ENCODE measurements around the gene FAM78A.

Gene FAM78A

GRCh38 chr9:131276094-131276888, at the start of gene FAM78A:
Gene FAM78A, minus strand, starts transcription at chr9:131276510. Its CDS starts 331 bp downstream, at chr9:131276179.
- DNase-seq, result peak; percentile 66

DNA sequence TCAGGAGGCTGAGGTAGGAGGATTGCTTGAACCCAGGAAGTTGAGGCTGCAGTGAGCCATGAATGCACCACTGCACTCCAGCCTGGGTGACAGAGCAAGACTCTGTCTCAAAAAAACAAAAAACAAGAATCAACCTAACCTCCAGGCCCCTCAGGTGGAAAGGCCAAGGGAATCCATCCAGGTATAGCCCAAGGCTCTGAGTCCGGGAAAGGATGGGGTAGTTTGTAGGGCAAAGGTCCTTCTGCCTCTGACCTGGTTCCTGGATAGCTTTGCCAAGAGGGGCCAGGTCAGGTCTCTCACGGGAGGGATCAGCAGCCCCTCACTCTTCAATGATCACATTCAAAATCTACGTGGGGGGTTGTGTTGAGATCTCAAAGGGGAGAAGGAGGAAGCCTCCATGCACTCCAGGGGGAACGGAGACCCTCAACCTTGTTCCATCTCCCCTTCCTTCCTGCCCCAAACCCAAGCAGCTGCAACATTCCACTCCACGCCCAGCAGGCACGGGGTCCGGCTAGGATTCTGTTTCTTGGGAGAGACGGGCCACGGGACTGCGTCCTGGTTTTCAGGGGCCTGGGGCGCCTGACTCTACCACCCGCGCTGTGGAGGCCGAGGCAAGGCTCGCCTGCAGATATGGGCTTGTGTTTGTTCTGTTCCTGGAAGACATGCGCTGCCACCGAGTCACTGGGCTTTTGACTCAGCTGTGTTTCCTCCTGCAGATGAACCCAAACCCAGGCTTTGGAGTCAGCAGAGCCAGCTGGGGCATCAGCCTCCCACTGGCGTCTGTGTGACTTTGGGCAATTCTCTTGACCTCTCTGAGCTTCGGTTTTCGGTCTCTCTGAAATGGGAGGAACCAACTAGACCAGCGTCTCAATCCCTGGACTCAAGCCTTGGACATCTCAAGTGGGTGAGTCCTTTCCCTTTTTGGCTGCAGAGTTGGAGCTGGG, 48.7 kb upstream of the FAM78A start:
- DNase-seq, result no peak

DNA sequence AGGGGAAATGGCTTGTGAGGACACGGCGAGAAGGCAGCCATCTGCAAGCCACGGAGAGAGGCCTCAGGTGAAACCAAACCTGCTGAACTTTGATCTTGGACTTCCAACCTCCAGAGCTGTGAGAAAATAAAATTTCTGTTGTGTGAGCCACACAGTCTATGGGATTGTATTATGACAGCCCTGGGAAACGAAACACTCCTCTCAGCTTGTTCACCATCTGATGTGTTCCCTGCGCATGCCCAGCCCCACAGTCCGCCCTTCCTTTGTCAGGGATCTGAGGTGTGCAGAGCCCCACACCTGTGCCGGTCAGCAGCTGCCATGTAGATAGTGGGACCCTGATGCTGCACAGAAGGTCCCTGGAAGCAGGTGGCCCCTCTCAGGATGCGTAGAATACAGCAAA, 47.3 kb upstream of the FAM78A start:
- no peak for DNase-seq

DNA sequence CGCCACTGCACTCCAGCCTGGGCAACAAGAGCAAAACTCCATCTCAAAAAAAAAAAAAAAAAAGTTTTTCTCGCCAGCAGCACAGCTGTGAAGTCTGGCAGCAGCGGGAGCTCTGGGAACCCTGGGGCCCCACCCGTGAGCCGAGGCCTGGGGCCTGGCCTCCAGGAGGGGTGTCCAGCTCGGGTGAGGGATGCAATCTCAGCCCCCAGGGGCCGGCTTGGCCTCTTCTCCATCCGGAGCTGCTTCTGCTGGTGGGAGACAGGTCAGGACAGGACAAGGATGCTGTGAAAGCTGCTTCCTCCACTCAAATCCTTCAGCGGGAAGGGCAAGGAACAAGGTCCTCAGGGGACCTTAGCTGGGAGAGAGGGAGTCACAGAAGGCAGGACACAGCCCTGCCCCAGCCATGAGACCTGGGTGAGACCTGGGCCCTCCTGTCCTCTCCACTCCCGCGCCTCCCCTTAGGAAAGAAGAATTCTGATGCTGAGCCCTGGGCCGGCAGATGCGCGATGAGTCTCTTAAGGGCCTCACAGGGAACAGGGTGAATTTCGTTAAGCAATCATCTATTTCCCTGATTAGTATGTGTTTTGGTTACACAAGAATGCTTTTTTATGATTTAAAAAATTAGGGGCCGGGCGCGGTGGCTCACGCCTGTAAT, 43.8 kb upstream of the FAM78A start:
- no peak for DNase-seq

- no peak for DNase-seq
Measured at GRCh38 chr9:131319486-131319885, 43.2 kb upstream of the FAM78A start.

DNA sequence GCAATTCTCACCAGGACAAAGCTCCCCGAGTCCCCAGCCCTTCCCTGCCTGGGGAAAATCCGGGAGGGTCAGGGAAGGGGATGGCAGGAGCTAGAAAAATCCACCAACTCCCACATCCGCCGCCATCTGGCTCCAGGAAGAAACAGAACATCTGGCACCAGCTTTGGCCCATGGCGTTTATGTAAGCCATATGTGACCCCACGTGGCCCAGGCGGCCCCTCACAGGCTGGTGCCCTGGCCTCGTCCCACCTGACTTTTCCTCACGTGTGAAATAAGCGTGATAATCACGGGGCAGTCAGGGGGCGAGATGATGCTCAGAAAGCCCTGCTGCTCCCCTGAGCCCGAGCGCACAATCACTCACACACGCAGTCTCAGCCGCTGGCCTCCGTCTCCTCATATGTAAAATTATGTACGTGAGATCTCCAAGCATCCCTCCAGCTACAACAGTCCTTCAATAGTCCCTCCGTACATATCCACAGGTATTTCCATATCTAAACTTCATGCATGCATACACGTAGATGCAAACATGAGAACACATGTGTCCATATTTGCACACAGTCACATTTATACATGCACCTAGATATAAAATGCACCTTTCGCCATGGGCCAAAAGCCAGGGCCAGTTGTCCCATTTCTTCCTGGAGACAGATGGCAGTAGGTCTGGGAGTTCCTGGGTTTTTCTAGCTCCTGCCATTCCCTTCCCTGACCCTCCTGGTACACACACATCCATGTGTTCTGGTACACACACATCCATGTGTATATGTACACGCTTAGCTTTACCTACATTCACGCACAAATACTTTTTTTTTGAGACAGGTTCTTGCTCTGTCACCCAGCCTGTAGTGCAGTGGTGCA, 42.1 kb upstream of the FAM78A start:
- peak; percentile 59 for DNase-seq

- DNase-seq, result no peak
Measured at GRCh38 chr9:131312822-131313770, 36.8 kb upstream of the FAM78A start.

- no peak for DNase-seq
Measured at GRCh38 chr9:131312246-131312645, 35.9 kb upstream of the FAM78A start.

DNA sequence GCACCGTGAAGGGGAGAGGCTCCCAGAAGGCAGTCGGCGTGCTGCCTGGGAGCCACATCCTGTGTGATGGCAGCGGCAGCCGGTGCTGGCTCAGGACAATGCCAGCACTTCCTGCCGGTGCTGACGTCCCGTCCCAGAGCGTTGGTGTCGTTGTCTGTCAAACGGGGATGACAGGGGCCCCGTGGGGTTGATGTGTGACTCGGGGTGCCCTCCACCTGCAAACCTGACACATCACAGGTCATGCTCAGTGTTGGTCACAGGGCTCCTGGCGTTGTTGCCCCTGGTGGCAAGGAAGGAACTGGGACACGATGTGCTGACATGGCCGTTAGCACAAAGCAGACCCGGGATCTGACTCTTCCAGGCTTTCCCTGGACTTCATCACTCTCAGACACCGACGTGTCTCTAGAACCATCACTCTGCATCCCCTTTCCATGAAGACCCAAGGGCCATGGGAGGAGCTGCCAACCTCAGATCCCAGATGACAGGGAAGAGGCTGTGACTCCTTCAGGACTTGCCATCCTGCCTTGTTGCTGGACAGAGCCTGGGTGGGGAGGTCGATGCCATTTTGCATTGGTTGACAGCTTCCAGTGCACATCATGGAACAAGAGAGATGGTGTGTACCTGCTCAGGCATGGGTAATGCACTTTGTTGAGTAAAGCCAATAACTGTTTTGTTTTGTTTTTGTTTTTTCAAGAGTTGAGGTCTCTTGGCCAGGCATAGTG, 34.7 kb upstream of the FAM78A start:
- no peak for DNase-seq

DNA sequence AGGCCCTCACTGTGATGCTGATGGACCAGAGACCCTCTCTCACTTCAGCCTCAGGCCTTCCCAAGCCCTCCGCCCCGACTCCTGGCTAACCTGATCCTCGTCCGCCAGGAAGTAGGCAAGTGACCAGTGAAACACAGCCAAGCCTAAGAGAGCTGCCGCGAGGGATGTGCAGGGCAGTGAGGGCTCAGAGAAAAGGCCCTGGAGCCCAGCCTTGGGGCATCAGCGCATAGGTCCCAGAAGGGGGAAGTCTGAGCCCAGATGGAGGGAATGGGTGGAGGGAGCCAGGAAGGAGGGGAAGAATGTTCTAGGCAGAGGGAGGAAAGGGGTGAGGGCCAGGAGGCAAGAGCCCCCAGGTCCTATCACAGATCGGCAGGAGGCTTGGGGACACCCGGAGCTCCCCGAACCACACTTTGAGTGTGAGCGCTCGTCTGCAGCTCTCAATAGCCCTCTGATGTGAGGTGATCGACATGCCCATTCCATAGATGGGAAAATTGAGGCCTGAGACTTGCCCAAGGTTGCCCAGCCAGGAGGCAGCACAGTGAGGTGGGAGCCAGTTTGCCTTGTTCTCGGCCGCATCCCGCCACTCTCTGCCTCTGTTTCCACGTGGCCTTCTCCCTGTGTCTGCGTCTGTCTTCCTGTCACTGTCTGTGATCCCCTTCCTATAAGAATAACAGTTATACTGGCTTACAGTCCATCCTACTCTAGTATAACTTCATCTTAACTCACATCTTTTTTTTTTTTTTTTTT, 33.4 kb upstream of the FAM78A start:
- DNase-seq, result no peak

GRCh38 chr9:131308906-131309529, 32.7 kb upstream of the FAM78A start:
- no peak for DNase-seq

- DNase-seq, result no peak
Measured at GRCh38 chr9:131308452-131308851, 32.1 kb upstream of the FAM78A start.

GRCh38 chr9:131307974-131308373, 31.7 kb upstream of the FAM78A start:
- no peak for DNase-seq

- no peak for DNase-seq
Measured at GRCh38 chr9:131306397-131307004, 30.2 kb upstream of the FAM78A start.

DNA sequence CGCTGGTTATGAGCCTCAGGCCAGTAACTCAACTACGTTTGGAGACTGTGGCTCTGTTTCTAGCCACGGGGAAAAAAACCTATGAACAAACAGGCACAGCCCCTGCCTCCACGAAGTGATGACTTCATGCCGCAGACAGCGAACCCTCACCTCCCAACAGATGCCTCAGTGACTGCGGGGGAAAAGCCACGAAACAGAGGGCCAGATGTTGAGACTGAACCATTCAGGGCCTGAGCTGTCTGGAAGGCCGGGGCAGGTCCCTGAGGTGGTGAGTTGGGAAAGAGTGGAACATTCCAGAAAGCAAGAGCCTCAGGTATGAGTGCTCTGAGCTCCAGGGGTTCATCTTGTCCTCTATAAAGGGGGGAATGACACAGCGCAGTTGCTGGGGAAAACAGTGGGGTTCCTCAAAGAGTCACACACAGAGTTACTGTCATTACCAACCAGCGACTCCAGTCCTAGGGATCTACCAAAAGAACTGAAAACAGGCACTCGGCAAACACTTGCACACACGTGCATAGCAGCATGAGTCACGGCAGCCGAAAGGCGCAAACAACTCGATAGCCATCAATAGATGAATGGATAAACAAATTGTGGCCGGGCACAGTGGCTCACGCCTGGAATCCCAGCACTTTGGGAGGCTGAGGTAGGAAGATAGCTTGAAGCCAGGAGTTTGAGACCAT, 28.5 kb upstream of the FAM78A start:
- DNase-seq, result no peak

DNA sequence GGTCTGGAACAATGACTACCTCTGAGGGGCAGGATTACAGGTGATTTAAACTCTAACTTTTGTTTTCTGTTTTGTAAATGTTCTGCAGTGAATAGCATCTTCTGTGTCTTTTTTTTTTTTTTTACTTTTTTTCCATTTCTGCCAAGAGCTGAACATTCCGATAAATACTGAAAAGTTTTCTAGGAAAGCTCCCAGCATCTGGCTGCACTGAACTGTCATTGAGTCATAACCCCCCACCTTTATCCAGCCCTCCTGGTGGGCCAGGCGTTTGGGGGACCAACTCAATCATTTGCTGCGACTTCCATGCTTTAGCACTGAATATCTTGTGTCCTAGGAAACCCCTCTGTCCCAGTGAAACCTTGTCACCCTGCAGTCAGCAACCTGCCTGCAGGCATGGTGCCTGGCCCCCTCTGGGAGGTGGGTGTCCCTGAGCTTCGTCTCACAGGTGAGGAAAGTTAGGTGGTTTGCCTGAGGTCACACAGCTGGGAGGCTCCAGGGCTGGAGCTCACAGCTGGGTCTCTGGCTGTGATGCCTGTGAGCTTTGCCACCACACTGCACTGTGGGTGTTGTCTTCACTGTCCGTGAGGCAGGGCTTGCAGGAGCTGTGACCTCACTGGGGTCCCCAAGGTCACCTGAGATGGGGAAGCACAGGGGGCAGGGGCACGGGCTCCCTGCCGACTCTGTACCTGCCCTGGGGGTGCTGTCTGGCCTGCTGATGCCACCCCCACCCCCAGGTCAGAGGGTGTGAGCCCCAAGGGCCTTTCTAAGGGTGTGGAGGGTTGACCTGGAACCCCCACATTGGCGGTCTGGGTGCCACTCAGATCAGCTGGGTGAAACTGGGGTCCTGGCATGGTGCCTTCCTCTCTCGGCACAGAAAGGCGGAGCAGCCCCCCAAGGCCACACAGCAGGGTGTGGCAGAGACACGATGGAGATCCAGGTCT, 27.3 kb upstream of the FAM78A start:
- DNase-seq, result no peak

Measured in retina (tissue), 1 donor.